ENCODE measurements around the gene SPRR4.

The SPRR4 gene

GRCh38 chr1:152946248-152946647 lies 24.2 kb upstream of the SPRR4 start:
- no peak overlapping the region for H3K4me3 ChIP-seq (ENCODE audit: low read length)

DNA sequence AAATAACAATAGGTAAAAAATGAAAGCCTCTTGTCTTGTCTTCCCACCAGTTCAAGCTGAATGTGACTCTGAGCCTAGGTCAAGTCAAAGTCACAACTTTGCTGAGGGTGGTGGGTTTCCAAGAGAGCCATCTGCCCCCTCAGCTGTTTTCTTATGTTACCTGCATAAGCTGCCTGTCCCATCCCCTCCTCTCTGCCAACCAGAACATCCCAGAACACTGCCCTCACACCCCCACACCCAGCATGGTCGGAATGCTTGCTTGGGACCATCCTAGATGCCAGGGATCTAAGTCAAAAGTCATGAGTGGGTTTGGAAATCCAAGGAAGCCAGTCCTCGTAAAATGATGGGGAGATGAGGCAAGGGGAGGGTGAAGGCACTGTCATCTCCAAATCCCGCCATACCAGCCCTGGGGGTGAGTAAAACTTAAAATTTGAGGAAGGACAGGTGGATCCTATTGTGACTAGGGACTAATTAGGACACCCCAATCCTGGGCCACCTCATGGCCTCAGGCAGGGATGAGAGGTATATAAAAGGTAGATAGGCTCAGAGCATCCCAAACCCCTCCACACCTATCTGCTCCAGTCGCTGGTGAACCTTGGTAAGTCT lies 23.7 kb upstream of the SPRR4 start, which contains the start of gene SPRR5:
Gene SPRR5 (plus strand): TSS at position 556 of the 606 bp plus-strand sequence. CDS start 1,349 bp downstream, outside the sequence.
- H2AFZ ChIP-seq (ENCODE audit: low read length): no peak within 1 kb of the TSS
- H3K36me3 ChIP-seq (replicated peaks; ENCODE audit: insufficient read depth, low read length): no peaks in the 10 kb centered on the region
- no peak for TF ChIP-seq EZH2 (optimal IDR thresholded peaks at IDR 0.05; ENCODE audit: low read depth, low read length)
- TF ChIP-seq EZH2phosphoT487 (IDR thresholded peaks at IDR 0.05; ENCODE audit: low read length): no peak
- no peak for TF ChIP-seq CTCF (IDR thresholded peaks at IDR 0.05; ENCODE audit: low read length)
- no peak within 1 kb of the TSS for H3K4me2 ChIP-seq (ENCODE audit: low read depth, low read length)
- H4K20me1 ChIP-seq (ENCODE audit: insufficient read depth, low read length): no peaks in the 10 kb centered on the region
- H3K9me2 ChIP-seq (replicated peaks; ENCODE audit: insufficient read depth, low read length): no peaks in the 10 kb centered on the region
- no peak within 1 kb of the TSS for H3K4me3 ChIP-seq (ENCODE audit: low read length)
- no peaks in the 10 kb centered on the region for H3F3A ChIP-seq (ENCODE audit: insufficient read depth, low read length)
- H3K9me3 ChIP-seq (replicated peaks; ENCODE audit: insufficient read depth, low read length): no peaks in the 10 kb centered on the region
- no peak for DNase-seq
- no peaks in the 10 kb centered on the region for H3K27me3 ChIP-seq (replicated peaks; ENCODE audit: insufficient read depth, low read length)
- H3K9ac ChIP-seq (ENCODE audit: low read length): no peak within 1 kb of the TSS
- H3K4me1 ChIP-seq (ENCODE audit: low read length): no peaks in the 10 kb centered on the region
- no peaks in the 10 kb centered on the region for H3K79me2 ChIP-seq (ENCODE audit: low read length)
- no peak within 1 kb of the TSS for H3K27ac ChIP-seq (ENCODE audit: low read length)

More at GRCh38 chr1:152946248-152946647, 24.2 kb upstream of the SPRR4 start:
- no peak overlapping the region for H3K9ac ChIP-seq (ENCODE audit: low read length)
- H3K9me3 ChIP-seq (replicated peaks; ENCODE audit: insufficient read depth, low read length): no peaks in the 10 kb centered on the region
- H3K79me2 ChIP-seq (ENCODE audit: low read length): no peaks in the 10 kb centered on the region
- H3K4me1 ChIP-seq (ENCODE audit: low read length): no peaks in the 10 kb centered on the region
- no peaks in the 10 kb centered on the region for H3K27me3 ChIP-seq (replicated peaks; ENCODE audit: insufficient read depth, low read length)
- H3F3A ChIP-seq (ENCODE audit: insufficient read depth, low read length): no peaks in the 10 kb centered on the region
- no peaks in the 10 kb centered on the region for H3K36me3 ChIP-seq (replicated peaks; ENCODE audit: insufficient read depth, low read length)
- H3K4me2 ChIP-seq (ENCODE audit: low read depth, low read length): no peak overlapping the region
- H3K27ac ChIP-seq (ENCODE audit: low read length): no peak overlapping the region
- no peak for DNase-seq
- no peaks in the 10 kb centered on the region for H4K20me1 ChIP-seq (ENCODE audit: insufficient read depth, low read length)
- no peaks in the 10 kb centered on the region for H3K9me2 ChIP-seq (replicated peaks; ENCODE audit: insufficient read depth, low read length)
- TF ChIP-seq EZH2 (optimal IDR thresholded peaks at IDR 0.05; ENCODE audit: low read depth, low read length) (no peak), CTCF (IDR thresholded peaks at IDR 0.05; ENCODE audit: low read length) (no peak), EZH2phosphoT487 (IDR thresholded peaks at IDR 0.05; ENCODE audit: low read length) (no peak)
- H2AFZ ChIP-seq (ENCODE audit: low read length): no peak overlapping the region

DNA sequence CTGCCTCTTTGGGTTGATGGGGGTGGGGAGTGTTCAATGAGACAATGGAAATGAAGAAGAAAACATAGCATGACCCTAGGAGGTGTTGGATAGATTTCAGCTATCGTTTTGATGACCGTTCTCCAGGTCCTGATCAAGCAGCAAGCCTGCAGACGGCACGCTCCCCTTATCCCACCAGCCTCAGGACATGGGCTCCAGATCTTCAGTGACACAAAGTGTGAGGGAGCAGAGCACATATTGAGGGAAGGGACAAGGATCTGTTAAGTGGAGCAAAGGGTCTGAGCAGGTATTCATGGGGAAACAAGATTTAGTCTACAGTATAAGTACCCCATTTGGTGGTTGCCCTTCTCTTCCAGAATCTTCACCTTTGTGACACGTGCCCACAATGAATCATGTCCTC lies 18.7 kb upstream of the SPRR4 start:
- Histone ChIP-seq H3K9ac (ENCODE audit: low read length) (no peak overlapping the region), H4K20me1 (ENCODE audit: insufficient read depth, low read length) (no peaks in the 10 kb centered on the region), H3K27me3 (replicated peaks; ENCODE audit: insufficient read depth, low read length) (no peaks in the 10 kb centered on the region), H3K9me3 (replicated peaks; ENCODE audit: insufficient read depth, low read length) (no peaks in the 10 kb centered on the region), H3K36me3 (replicated peaks; ENCODE audit: insufficient read depth, low read length) (no peaks in the 10 kb centered on the region), H3K27ac (ENCODE audit: low read length) (no peak overlapping the region), H3K4me1 (ENCODE audit: low read length) (no peaks in the 10 kb centered on the region), H3F3A (ENCODE audit: insufficient read depth, low read length) (no peaks in the 10 kb centered on the region), H2AFZ (ENCODE audit: low read length) (no peak overlapping the region), H3K79me2 (ENCODE audit: low read length) (no peaks in the 10 kb centered on the region), H3K4me2 (ENCODE audit: low read depth, low read length) (no peak overlapping the region), H3K4me3 (ENCODE audit: low read length) (no peak overlapping the region), H3K9me2 (replicated peaks; ENCODE audit: insufficient read depth, low read length) (no peaks in the 10 kb centered on the region)
- no peak for TF ChIP-seq EZH2 (optimal IDR thresholded peaks at IDR 0.05; ENCODE audit: low read depth, low read length)
- DNase-seq: no peak

DNA sequence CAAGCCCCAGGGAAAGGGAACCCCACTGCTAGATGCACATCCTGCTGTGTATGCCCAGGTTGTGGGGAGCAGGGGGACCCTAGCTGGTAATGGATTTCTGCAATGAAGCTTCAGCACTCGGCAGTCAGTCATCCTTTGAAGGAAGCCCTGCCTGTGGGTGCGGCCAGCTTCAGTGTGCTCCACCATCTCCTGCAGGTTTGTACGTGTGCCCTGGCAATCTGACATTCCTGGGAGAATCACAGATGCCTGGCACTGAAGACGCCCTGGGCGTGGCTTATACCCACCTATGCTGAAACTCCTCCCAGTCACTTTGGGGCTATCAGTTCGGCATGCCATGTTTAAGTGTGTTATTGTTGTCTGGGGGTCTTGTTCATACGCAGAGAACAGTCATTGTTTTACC lies 16.7 kb upstream of the SPRR4 start:
- Histone ChIP-seq H3K4me2 (ENCODE audit: low read depth, low read length) (no peak overlapping the region), H3K36me3 (replicated peaks; ENCODE audit: insufficient read depth, low read length) (no peaks in the 10 kb centered on the region), H3K9me2 (replicated peaks; ENCODE audit: insufficient read depth, low read length) (no peaks in the 10 kb centered on the region), H2AFZ (ENCODE audit: low read length) (no peak overlapping the region), H3K4me1 (ENCODE audit: low read length) (no peaks in the 10 kb centered on the region), H3K79me2 (ENCODE audit: low read length) (no peaks in the 10 kb centered on the region), H3K27me3 (replicated peaks; ENCODE audit: insufficient read depth, low read length) (no peaks in the 10 kb centered on the region), H3K9ac (ENCODE audit: low read length) (no peak overlapping the region), H3K9me3 (replicated peaks; ENCODE audit: insufficient read depth, low read length) (no peaks in the 10 kb centered on the region), H3K27ac (ENCODE audit: low read length) (no peak overlapping the region), H3F3A (ENCODE audit: insufficient read depth, low read length) (no peaks in the 10 kb centered on the region), H4K20me1 (ENCODE audit: insufficient read depth, low read length) (no peaks in the 10 kb centered on the region), H3K4me3 (ENCODE audit: low read length) (no peak overlapping the region)
- DNase-seq: no peak
- TF ChIP-seq CTCF (IDR thresholded peaks at IDR 0.05; ENCODE audit: low read length) (no peak), EZH2phosphoT487 (IDR thresholded peaks at IDR 0.05; ENCODE audit: low read length) (no peak), EZH2 (optimal IDR thresholded peaks at IDR 0.05; ENCODE audit: low read depth, low read length) (no peak)

All from MM.1S (cell line).